Stimulated activated CD8-positive, alpha-beta memory T cell treated with anti-CD3 and anti-CD28 coated beads, Interleukin-4, amount 100 ng/mL, for 4 hours (primary cell): ENCODE measurements around the gene FKBP5.
"Not testable (repeated sequence)": the region's sequence is repeated elsewhere in the genome, so short reads cannot be mapped to it uniquely, and the experiment has no call there.

Experiments used
- DNase-seq, 2 donors: peaks; one replicate each; pipeline ENCODE4 v3.0.0-alpha.2; 2020; ENCODE audit warnings: low read depth in 2 of 2, low spot score in 1 of 2

Gene FKBP5

GRCh38 chr6:35589904-35590303 lies 98.8 kb downstream of the FKBP5 start:
- DNase-seq = no peak

GRCh38 chr6:35589201-35589739 lies 99.4 kb downstream of the FKBP5 start:
- DNase-seq = no peak

DNA sequence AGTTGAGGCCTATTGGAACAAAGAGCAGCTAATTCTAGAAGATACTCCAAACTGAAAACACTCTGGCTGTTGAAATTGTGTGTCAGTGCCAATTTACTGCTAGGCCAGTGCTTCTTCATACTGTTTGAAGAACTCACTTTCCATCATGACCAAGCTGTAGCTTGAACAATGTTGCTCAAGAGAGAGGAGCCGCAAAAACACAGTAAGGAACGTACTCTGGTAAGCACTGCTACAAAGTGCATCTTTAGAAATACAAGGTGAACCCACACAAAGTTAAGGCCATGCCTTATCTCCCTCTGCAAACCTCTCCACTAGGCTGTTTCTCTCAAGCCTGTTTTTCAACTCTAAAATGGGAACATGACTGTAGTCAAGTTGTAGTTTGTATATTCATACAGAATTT lies 101.5 kb downstream of the FKBP5 start:
- no peak for DNase-seq

DNA sequence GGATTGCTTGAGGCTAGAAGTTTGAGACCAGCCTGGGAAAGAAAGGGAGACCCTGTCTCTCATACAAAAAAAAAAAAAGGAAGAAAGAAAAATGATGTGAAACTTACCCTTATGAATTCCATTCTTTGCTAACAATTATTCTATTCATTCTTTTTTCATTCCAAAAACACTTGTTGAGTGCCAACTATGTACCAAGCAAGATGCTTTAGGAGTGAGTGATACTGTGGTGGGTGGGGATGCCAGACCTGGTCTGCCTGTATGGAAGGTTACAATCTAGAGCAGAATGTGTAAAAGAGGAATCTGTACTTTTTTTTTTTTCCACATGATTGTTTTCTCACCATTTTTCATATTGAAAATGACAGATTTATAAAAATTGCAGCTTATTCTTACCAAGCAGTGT lies 102.2 kb downstream of the FKBP5 start:
- DNase-seq = no peak

GRCh38 chr6:35585658-35586057 lies 103.1 kb downstream of the FKBP5 start:
- DNase-seq = no peak

DNA sequence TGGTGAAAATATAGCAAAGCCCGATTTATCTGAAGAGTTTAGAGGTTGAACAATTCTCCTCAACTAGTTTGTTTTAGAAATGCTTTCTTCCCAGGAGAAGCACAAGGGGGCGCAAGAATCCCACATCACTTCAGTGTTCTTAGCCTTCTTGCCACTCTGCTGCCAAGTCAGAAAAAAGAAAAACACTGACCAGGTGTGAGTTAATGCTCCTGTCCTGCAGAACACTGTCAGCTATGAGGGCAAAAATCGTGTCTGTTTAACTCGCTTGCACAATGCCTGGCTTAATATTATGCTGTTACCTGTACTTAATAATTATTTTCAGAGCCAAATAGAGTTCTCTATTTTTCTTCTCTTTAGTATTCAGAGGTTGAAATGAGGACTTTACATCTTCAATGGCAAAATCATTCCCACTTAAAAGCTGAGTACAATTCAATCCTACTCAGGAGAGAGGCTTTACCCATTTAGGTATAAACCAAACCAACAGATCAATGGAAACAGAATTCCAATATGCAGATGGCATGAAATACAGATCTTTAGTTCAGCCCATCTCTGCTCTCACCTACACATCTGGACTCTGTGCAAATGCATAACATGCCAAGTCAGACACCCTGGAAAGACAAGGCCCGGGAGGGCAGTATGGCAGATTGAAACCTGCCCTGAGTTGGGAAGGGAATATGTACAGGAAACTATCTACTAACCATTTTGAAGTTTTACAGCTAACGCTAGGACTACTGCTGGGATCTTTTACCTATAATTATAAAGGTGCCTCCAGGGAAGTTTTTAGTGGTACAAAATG lies 104.6 kb downstream of the FKBP5 start:
- DNase-seq = peak; percentile 36 to 57

- DNase-seq = no peak
These were observed 106.4 kb downstream of the FKBP5 start for GRCh38 chr6:35582315-35582714.

- no peak for DNase-seq
These were observed 107.1 kb downstream of the FKBP5 start for GRCh38 chr6:35581633-35582032.

GRCh38 chr6:35580836-35581235 lies 107.9 kb downstream of the FKBP5 start:
- DNase-seq = no peak

- no peak for DNase-seq
These were observed 112.0 kb downstream of the FKBP5 start for GRCh38 chr6:35576682-35577081.

DNA sequence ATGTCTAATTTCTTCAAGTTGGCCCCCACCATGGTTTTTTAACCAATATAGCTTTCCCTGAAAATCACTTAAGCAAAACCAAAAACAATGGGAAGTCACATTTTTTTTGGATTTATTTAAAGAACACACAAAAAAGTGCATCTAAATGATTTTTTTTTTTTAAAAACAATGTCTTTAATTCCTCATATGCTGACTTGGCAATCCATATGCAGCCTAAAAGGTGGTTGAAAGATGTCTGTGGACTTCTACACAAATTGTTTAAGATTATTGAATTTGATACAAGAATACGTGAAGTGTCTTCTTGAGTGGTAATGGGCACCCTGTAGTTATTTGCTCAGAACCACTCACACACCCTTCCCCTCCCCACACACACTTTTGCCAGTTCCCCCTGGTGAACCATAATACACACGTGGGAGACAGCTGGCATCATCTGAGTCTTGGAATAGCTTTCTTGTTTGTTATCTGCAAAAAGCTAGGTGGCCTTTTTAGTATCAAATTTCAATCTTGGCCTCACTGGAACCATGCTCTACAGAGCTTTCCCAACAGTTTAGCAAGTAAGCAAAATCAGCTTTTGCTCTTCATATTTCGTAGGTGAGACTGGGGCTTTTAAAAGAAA lies 115.1 kb downstream of the FKBP5 start:
- DNase-seq = no peak

DNA sequence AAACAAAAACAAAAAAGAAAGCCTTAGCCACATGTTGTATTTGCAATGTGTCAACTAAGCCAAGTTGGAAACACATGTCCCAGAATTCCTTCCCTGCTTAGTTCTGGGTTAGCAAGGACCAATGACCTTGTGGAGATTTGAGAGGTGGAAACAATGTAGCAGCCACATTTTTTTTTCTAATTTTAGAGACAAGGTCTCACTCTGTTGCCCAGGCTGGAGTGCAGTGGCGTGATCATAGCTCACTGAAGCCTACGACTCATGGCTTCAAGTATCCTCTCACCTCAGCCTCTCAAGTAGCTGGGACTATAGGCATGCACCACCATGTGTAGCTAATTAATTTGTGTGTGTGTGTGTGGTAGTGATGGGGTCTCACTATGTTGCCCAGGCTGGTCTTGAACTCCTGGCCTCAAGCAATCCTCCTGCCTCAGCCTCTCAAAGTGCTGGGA lies 117.8 kb downstream of the FKBP5 start:
- DNase-seq = not testable (repeated sequence)

DNA sequence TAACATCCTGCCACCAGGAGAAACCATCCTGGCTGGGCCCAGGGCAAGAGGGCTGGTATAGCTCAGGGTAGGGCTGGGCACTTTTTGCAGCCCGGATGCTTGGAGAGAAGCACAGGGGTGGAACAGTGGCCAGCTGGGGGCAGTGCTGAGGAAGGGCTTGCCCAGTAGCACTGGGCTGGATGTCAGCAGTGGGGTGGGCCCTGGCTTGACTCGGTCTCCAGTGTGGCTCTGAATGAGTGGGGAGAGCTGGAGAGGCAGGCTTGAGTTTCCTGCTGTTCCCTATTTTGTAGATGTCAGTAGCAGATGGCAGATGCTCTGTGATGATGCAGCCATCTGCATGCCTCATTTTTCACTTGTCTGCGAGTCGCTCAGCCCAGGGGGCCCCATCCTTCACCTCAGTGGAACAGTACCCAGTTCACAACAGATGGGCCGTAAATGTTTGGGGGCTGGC lies 119.7 kb downstream of the FKBP5 start:
- DNase-seq = no peak

DNA sequence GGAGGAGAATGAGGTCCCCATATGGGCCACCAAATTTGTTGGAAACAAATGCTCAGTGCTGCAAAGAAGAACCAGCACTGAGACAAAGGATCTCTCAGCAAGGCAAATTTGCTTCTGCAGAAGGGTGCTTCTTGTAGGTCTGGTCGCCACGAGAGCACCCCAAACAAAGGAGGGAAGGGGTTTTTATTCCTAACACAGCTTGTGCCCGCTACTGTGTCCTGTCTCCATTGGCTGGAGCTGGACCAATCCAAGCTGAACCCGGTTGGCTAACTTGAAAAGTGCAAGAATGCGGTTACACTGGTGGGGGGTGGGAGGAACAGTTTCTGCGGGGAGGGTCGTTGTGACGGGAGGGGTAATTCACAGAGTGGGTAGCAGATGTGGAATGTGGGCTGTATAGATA lies 121.9 kb downstream of the FKBP5 start:
- DNase-seq = no peak

DNA sequence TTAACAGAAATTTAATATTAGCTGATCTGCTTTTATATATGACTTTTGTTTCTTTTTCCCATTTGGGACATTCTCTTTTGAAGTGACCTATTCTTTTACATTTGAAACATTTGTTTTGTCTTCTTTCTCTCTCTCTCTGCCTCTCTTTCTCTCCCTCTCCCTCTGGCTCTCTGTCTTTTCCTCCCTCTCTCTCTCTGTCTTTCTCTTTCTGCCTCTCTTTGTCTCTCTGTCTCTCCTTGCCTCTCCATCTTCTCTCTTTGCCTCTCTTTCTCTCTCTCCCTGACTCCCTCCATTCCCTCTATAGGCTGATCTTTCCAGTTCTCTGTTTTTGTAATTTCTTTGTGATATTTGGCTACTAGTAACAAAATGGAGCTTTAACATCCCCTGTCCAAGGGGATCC lies 124.0 kb downstream of the FKBP5 start:
- no peak for DNase-seq

- no peak for DNase-seq
These were observed 126.7 kb downstream of the FKBP5 start for GRCh38 chr6:35562060-35562459.

DNA sequence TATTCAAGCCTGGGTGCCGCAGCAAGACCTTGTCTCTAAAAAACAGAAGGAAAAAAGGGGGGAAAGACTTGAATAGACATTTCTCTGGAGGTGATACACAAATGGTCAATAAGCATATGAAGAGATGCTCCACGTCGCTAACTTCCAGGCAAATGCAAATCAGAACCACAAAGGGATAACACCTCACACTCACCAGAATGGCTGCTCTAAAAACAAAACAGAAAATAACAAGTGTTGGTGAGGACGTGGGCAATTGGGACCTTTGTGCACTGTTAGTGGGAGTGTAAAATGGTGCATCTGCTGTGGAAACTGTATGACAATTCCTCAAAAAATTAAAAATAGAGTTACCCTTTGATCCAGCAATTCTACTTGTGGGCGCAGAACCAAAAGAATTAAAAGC lies 127.6 kb downstream of the FKBP5 start:
- no peak for DNase-seq

DNA sequence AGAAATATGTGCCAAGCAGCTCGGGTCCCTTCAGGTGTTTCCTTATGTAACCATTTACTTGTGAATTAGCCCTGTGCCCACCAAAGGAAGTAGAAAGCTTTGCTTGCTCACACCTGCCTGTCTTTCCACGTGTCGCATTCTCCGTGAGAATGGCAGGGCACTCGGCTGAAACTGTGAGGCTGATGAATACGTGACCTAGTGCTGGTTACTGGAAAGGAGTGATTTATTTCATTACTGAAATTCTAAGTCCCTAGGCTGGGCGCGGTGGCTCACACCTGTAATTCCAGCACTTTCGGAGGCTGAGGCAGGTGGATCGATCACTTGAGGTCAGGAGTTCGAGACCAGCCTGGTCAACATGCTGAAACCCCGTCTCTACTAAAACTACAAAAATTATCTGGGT lies 130.1 kb downstream of the FKBP5 start:
- DNase-seq = no peak

DNA sequence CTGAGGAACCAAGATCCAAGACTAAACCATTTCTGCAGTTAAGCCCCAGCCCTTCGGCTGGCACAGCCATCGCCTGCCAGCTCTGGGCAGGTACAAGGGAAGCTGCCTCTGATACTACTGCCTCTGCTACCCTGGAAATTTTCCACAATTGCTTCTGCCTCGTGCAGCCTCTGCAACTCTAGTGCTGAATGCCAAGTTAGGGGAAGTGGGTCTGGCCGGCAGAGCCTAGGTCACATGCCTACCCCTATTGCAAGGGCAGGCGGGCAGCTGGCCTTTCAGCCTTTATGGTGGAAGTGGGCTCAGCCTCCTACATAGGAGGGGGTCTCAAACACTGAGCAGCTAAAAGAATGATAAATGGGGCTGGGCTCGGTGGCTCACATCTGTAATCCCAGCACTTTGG lies 131.5 kb downstream of the FKBP5 start:
- DNase-seq = no peak

GRCh38 chr6:35554811-35555210 lies 133.9 kb downstream of the FKBP5 start:
- no peak for DNase-seq

GRCh38 chr6:35553315-35553714 lies 135.4 kb downstream of the FKBP5 start:
- DNase-seq = no peak

DNA sequence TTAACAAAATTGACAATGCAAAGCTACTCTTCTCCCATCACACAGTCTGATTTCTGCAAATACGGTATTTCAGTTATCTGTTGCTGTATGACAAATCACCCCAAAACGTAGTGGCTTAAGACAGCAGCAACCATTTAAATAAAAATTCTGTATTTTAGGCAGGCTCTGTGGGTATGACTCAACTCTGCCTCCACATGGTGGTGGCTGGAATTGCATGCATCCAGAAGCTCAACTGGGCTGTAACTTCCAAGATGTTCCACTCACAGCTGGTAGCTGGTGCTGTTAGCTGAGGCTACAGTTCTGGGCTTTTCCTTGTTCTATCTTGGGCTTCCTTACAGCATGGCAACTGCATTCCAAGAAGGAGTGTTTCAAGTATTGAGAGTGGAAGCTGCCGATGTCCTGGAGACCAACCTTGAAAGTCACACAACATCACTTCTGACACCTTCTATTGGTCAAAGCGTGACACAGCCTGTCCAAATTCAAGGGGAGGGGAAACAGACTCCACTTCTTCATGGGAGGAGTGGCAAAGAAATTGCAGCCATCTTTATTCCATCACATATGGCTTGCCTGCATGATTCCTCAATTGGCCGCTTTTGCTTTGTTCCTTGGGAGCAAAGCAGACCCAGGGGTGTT lies 136.3 kb downstream of the FKBP5 start:
- peak; percentile 12 to 38 for DNase-seq
